Measurements from ENCODE around the gene TBC1D22A. TPM values are rescaled to one million over a fixed set of nuclear protein-coding genes. Genes with fewer than 3 reads are reported as not detected.

TBC1D22A gene
- polyA plus RNA-seq, 1 of the 3 experiments (the other 2 are of a cell fraction) = 16.5 TPM

- H3K9me2 ChIP-seq = no peaks in the 10 kb centered on the region
- H2AFZ ChIP-seq (ENCODE audit: low read depth) = no peak overlapping the region
- ChIA-PET CTCF (interaction anchor here (0.8 to 1.3 kb wide), 2 partner anchors 12 to 32 kb away, joined by 4 read pairs; no protein-coding TSS in a partner anchor), POLR2A (no interaction called here)
- DNase-seq = no peak
- no peak overlapping the region for H3K27ac ChIP-seq (ENCODE audit: low read depth in 2 of 2, low read length in 1 of 2)
- WGBS (ENCODE audit: low lambda C conversion rate) = 90% methylated on average over 9 of the region's 9 CpGs
- H3K9me3 ChIP-seq = no peaks in the 10 kb centered on the region
- no peaks in the 10 kb centered on the region for H3F3A ChIP-seq (replicated peaks; ENCODE audit: insufficient read depth)
- TF ChIP-seq NFIC (IDR thresholded peaks at IDR 0.05; ENCODE audit: borderline replicate concordance) (no peak), FOXM1 (IDR thresholded peaks at IDR 0.05; ENCODE audit: low read depth) (no peak), TCF12 (IDR thresholded peaks at IDR 0.05) (no peak), RFX5 (IDR thresholded peaks at IDR 0.05; ENCODE audit: low read length) (no peak)
- TF ChIP-seq, protein P1, sequence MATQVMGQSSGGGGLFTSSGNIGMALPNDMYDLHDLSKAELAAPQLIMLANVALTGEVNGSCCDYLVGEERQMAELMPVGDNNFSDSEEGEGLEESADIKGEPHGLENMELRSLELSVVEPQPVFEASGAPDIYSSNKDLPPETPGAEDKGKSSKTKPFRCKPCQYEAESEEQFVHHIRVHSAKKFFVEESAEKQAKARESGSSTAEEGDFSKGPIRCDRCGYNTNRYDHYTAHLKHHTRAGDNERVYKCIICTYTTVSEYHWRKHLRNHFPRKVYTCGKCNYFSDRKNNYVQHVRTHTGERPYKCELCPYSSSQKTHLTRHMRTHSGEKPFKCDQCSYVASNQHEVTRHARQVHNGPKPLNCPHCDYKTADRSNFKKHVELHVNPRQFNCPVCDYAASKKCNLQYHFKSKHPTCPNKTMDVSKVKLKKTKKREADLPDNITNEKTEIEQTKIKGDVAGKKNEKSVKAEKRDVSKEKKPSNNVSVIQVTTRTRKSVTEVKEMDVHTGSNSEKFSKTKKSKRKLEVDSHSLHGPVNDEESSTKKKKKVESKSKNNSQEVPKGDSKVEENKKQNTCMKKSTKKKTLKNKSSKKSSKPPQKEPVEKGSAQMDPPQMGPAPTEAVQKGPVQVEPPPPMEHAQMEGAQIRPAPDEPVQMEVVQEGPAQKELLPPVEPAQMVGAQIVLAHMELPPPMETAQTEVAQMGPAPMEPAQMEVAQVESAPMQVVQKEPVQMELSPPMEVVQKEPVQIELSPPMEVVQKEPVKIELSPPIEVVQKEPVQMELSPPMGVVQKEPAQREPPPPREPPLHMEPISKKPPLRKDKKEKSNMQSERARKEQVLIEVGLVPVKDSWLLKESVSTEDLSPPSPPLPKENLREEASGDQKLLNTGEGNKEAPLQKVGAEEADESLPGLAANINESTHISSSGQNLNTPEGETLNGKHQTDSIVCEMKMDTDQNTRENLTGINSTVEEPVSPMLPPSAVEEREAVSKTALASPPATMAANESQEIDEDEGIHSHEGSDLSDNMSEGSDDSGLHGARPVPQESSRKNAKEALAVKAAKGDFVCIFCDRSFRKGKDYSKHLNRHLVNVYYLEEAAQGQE (IDR thresholded peaks at IDR 0.05; ENCODE audit: low read depth, low read length) = no peak
- TF ChIP-seq, protein P2, sequence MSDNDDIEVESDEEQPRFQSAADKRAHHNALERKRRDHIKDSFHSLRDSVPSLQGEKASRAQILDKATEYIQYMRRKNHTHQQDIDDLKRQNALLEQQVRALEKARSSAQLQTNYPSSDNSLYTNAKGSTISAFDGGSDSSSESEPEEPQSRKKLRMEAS (IDR thresholded peaks at IDR 0.05; ENCODE audit: low read depth) = no peak
- H3K9ac ChIP-seq = no peak overlapping the region
- H3K27me3 ChIP-seq (ENCODE audit: insufficient read depth) = no peaks in the 10 kb centered on the region
- H3K4me2 ChIP-seq = no peak overlapping the region
- peaks cover 2 to 4% of the 10 kb centered on the region in 2 experiments; a peak in 1 of 4 replicates for H3K4me1 ChIP-seq (ENCODE audit: control insufficient read depth in 1 of 2, insufficient read depth in 2 of 2, low read depth in 1 of 2, low read length in 1 of 2)
- H4K20me1 ChIP-seq (ENCODE audit: insufficient read depth) = peaks cover 46% of the 10 kb centered on the region
- H3K36me3 ChIP-seq (replicated peaks in 1 of 2; ENCODE audit: control insufficient read depth in 1 of 2, insufficient read depth in 2 of 2, low read length in 1 of 2) = peaks cover 0 to 3% of the 10 kb centered on the region in 2 experiments
- H3K4me3 ChIP-seq (ENCODE audit: low read depth in 2 of 2, low read length in 1 of 2) = no peak overlapping the region
- peaks cover 90% of the 10 kb centered on the region for H3K79me2 ChIP-seq (ENCODE audit: insufficient read depth)
Measured at GRCh38 chr22:46770726-46771125, 8.3 kb downstream of the TBC1D22A start.

GRCh38 chr22:46773076-46773475 is 10.6 kb downstream of the TBC1D22A start:
- Histone ChIP-seq H3F3A (replicated peaks; ENCODE audit: insufficient read depth) (no peaks in the 10 kb centered on the region), H3K9ac (no peak overlapping the region), H4K20me1 (ENCODE audit: insufficient read depth) (peaks cover 38% of the 10 kb centered on the region), H3K4me2 (no peak overlapping the region), H3K9me2 (no peaks in the 10 kb centered on the region), H3K9me3 (no peaks in the 10 kb centered on the region), H2AFZ (ENCODE audit: low read depth) (no peak overlapping the region), H3K4me3 (ENCODE audit: low read depth in 2 of 2, low read length in 1 of 2) (no peak overlapping the region), H3K27me3 (ENCODE audit: insufficient read depth) (no peaks in the 10 kb centered on the region), H3K79me2 (ENCODE audit: insufficient read depth) (peaks cover 87% of the 10 kb centered on the region), H3K27ac (ENCODE audit: low read depth in 2 of 2, low read length in 1 of 2) (no peak overlapping the region), H3K36me3 (replicated peaks in 1 of 2; ENCODE audit: control insufficient read depth in 1 of 2, insufficient read depth in 2 of 2, low read length in 1 of 2) (peaks cover 0 to 3% of the 10 kb centered on the region in 2 experiments), H3K4me1 (ENCODE audit: control insufficient read depth in 1 of 2, insufficient read depth in 2 of 2, low read depth in 1 of 2, low read length in 1 of 2) (peaks cover 2 to 4% of the 10 kb centered on the region in 2 experiments; a peak in 1 of 4 replicates)
- ChIA-PET CTCF (interaction anchor here (1.1 to 1.6 kb wide), 4 partner anchors 8 to 209 kb away, joined by 3 to 7 read pairs (median 4); no protein-coding TSS in a partner anchor), POLR2A (no interaction called here)
- 88% methylated on average over 10 of the region's 10 CpGs for WGBS (ENCODE audit: low lambda C conversion rate)
- DNase-seq = no peak
- TF ChIP-seq PBX3 (IDR thresholded peaks at IDR 0.05) (no peak), USF1 (IDR thresholded peaks at IDR 0.05; ENCODE audit: borderline replicate concordance, low read depth) (no peak), RAD21 (IDR thresholded peaks at IDR 0.05; ENCODE audit: low read length) (no peak), MXI1 (IDR thresholded peaks at IDR 0.05; ENCODE audit: low read depth, low read length) (no peak), EP300 (IDR thresholded peaks at IDR 0.05; ENCODE audit: borderline replicate concordance in 1 of 2, low read depth in 1 of 2, low read length in 1 of 2) (no peak), YY1 (IDR thresholded peaks at IDR 0.05; ENCODE audit: low read depth) (no peak), FOSL2 (IDR thresholded peaks at IDR 0.05; ENCODE audit: borderline replicate concordance, low read depth) (no peak), RCOR1 (IDR thresholded peaks at IDR 0.05; ENCODE audit: low read length) (no peak), ELF1 (IDR thresholded peaks at IDR 0.05) (no peak), JUND (IDR thresholded peaks at IDR 0.05) (no peak), FOXM1 (IDR thresholded peaks at IDR 0.05; ENCODE audit: low read depth) (no peak), NFIC (IDR thresholded peaks at IDR 0.05; ENCODE audit: borderline replicate concordance) (no peak), GATA2 (CRISPR knock-in tag; IDR thresholded peaks at IDR 0.05) (no peak), USF2 (IDR thresholded peaks at IDR 0.05; ENCODE audit: borderline replicate concordance, low read depth, low read length) (no peak)
- TF ChIP-seq, protein P1 (IDR thresholded peaks at IDR 0.05; ENCODE audit: low read depth, low read length) = no peak
